Lower leg skin (tissue), 3 donors: ENCODE data around the gene TLR6.

Experiments used
- POLR2A ChIP-seq, 2 donors: fragments of 450-650 bp; IDR thresholded peaks; one replicate each; pipeline ENCODE4 v1.6.1; 2016 to 2017; ENCODE audit warnings: antibody characterized with exemption in 2 of 2, mild to moderate bottlenecking in 1 of 2, moderate library complexity in 1 of 2
- TF ChIP-seq, protein P1 (sequence below), 3 donors: fragments of 450-650 bp; IDR thresholded peaks; one replicate each; pipeline ENCODE4 v1.5.1; 2016; ENCODE audit warnings: antibody characterized with exemption in 3 of 3, mild to moderate bottlenecking in 3 of 3, moderate library complexity in 2 of 3

DNA sequence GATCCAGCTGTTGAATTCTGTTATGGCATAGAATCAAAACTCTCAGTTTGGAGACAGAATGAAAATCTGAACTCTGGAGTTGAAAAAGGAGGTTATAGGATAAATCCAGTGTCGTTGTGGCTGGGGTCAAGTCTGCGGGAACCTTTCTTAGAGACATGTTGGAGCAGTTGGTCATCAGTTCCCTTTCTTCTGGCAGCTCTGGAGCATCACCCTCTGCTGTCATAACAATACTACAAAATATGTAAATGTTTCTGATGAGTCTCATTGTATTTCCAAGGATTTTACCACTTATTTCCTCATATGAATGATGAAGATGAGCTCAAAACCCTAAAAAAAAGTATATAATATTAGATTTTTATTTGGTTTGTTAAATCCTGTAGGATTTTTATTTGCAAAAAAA is 81.3 kb downstream of the TLR6 start:
- TF ChIP-seq, protein P1, sequence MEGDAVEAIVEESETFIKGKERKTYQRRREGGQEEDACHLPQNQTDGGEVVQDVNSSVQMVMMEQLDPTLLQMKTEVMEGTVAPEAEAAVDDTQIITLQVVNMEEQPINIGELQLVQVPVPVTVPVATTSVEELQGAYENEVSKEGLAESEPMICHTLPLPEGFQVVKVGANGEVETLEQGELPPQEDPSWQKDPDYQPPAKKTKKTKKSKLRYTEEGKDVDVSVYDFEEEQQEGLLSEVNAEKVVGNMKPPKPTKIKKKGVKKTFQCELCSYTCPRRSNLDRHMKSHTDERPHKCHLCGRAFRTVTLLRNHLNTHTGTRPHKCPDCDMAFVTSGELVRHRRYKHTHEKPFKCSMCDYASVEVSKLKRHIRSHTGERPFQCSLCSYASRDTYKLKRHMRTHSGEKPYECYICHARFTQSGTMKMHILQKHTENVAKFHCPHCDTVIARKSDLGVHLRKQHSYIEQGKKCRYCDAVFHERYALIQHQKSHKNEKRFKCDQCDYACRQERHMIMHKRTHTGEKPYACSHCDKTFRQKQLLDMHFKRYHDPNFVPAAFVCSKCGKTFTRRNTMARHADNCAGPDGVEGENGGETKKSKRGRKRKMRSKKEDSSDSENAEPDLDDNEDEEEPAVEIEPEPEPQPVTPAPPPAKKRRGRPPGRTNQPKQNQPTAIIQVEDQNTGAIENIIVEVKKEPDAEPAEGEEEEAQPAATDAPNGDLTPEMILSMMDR (IDR thresholded peaks at IDR 0.05): no peak
- TF ChIP-seq POLR2A (IDR thresholded peaks at IDR 0.05): no peak
